ENCODE results near the gene PGLYRP4. TPM values are rescaled to one million over a fixed set of nuclear protein-coding genes. Genes with fewer than 3 reads are reported as not detected.
A peak's percentile ranks its signal among the peaks of the same experiment; 100 is the strongest.

The PGLYRP4 gene
- total and polyA plus RNA-seq, 11 donors = not detected

- TF ChIP-seq CTCF (IDR thresholded peaks at IDR 0.05) (no peak), POLR2A (IDR thresholded peaks at IDR 0.05) (no peak)
- Histone ChIP-seq H3K9me3 (no peaks in the 10 kb centered on the region), H3K4me1 (peaks cover 0 to 18% (median 0%) of the 10 kb centered on the region in 12 donors), H3K4me3 (no peak overlapping the region), H3K27ac (no peak overlapping the region), H3K27me3 (peaks cover 0 to 18% (median 7%) of the 10 kb centered on the region in 9 donors), H3K36me3 (no peaks in the 10 kb centered on the region)
- WGBS, 4 donors = 67 to 84% (median 74%) methylated on average over 8 of the region's 8 CpGs
- intact Hi-C loops (cut with DNase I) = loop anchor here in 6 of 10 donors (1.0 to 10.0 kb wide), 4 partner anchors 50 to 220 kb away; partner anchors contain the start of gene S100A2 (in 5 of the 6)
- no peak for DNase-seq
- ATAC-seq = no peak
These were observed 6.0 kb upstream of the PGLYRP4 start for GRCh38 chr1:153354515-153355193.

GRCh38 chr1:153353226-153353947, 4.7 kb upstream of the PGLYRP4 start:
- 71 to 90% (median 84%) methylated on average over 7 of the region's 7 CpGs for WGBS, 4 donors
- no peak for DNase-seq
- Histone ChIP-seq H3K9me3 (no peaks in the 10 kb centered on the region), H3K36me3 (no peaks in the 10 kb centered on the region), H3K4me1 (peaks cover 0 to 17% (median 0%) of the 10 kb centered on the region in 12 donors), H3K4me3 (no peak overlapping the region), H3K27me3 (peaks cover 0 to 31% (median 14%) of the 10 kb centered on the region in 9 donors), H3K27ac (no peak overlapping the region)
- ATAC-seq = no peak
- intact Hi-C loops (cut with DNase I) = loop anchor here in 8 of 10 donors (1.0 to 10.0 kb wide), 5 partner anchors 51 to 221 kb away; partner anchors contain the start of gene S100A2 (in 5 of the 8)
- TF ChIP-seq POLR2A (IDR thresholded peaks at IDR 0.05) (no peak), CTCF (IDR thresholded peaks at IDR 0.05) (peak in 7 of 12 donors; percentile 15 to 41 (median 22))

- Histone ChIP-seq H3K27ac (no peak overlapping the region), H3K9me3 (no peaks in the 10 kb centered on the region), H3K4me1 (peaks cover 0 to 13% (median 0%) of the 10 kb centered on the region in 12 donors), H3K4me3 (no peak overlapping the region), H3K27me3 (peaks cover 0 to 38% (median 14%) of the 10 kb centered on the region in 9 donors), H3K36me3 (no peaks in the 10 kb centered on the region)
- WGBS, 4 donors = 0 to 1% (median 0%) methylated on average over 4 of the region's 4 CpGs
- peak; percentile 52 to 73 (median 63) for DNase-seq
- peak; percentile 63 to 88 (median 78) for ATAC-seq
- intact Hi-C loops (cut with DNase I) = loop anchor here (1.0 to 10.0 kb wide), 6 partner anchors 52 to 222 kb away; partner anchors contain the start of gene S100A2 (in 5 of the 10)
- no peak for TF ChIP-seq POLR2A (IDR thresholded peaks at IDR 0.05)
- TF ChIP-seq CTCF (IDR thresholded peaks at IDR 0.05) = peak; percentile 82 to 96 (median 92)
These were observed 3.9 kb upstream of the PGLYRP4 start for GRCh38 chr1:153352523-153352922.

Data from heart left ventricle (tissue), 16 donors.